Measurements from ENCODE around the gene FLYWCH1. TPM values are rescaled to one million over a fixed set of nuclear protein-coding genes. Genes with fewer than 3 reads are reported as not detected.

The FLYWCH1 gene
- total and polyA plus RNA-seq, 7 experiments from 2014 or later = 12.4 to 149 (median 72.3) TPM

- Histone ChIP-seq H3K36me3 (ENCODE audit: control insufficient read depth in 2 of 3, insufficient read depth in 3 of 3, low read length in 3 of 3) (no peaks in the 10 kb centered on the region), H3K27me3 (ENCODE audit: control insufficient read depth in 2 of 2, insufficient read depth in 2 of 2, low read length in 2 of 2) (no peaks in the 10 kb centered on the region), H3K9me3 (ENCODE audit: control insufficient read depth in 2 of 3, low read length in 3 of 3) (no peaks in the 10 kb centered on the region), H3K4me3 (ENCODE audit: low read length) (no peak overlapping the region), H3K27ac (ENCODE audit: low read depth, low read length) (no peak overlapping the region), H3K4me1 (ENCODE audit: control insufficient read depth in 2 of 2, insufficient read depth in 2 of 2, low read length in 2 of 2) (peaks cover 5 to 6% of the 10 kb centered on the region in 2 donors)
- intact Hi-C loops (cut with micrococcal nuclease) = no loop called here
- Mint-ChIP-seq H3K36me3 (peaks cover 0 to 2% (median 0%) of the 10 kb centered on the region in 5 donors), H3K27ac (no peak overlapping the region), H3K4me3 (no peak overlapping the region), H3K4me1 (peaks cover 9 to 20% (median 12%) of the 10 kb centered on the region in 7 donors), H3K27me3 (peaks cover 0 to 9% (median 0%) of the 10 kb centered on the region in 5 donors), H3K9me3 (peaks cover 0 to 3% (median 0%) of the 10 kb centered on the region in 11 donors)
- ChIA-PET POLR2A (no interaction called here), CTCF (interaction anchor here (1.3 kb wide), 1 partner anchor 18 kb away, joined by 3 read pairs; no protein-coding TSS in a partner anchor)
- DNase-seq (no peak), ATAC-seq (no peak)
These were observed 73.7 kb downstream of the FLYWCH1 start for GRCh38 chr16:2985462-2985861.

GRCh38 chr16:2985893-2986355, 74.2 kb downstream of the FLYWCH1 start:
- intact Hi-C loops (cut with micrococcal nuclease) = no loop called here
- CTCF ChIA-PET = interaction anchor here (1.3 kb wide), 1 partner anchor 18 kb away, joined by 3 read pairs; no protein-coding TSS in a partner anchor
- POLR2A ChIA-PET = interaction anchor here (0.5 kb wide), 1 partner anchor 643 kb away, joined by 5 read pairs; no protein-coding TSS in a partner anchor

GRCh38 chr16:2986623-2987188, 75.0 kb downstream of the FLYWCH1 start:
- peaks cover 0 to 3% (median 0%) of the 10 kb centered on the region in 11 donors for H3K9me3 Mint-ChIP-seq
- no peaks in the 10 kb centered on the region for H3K27me3 ChIP-seq (ENCODE audit: control insufficient read depth in 2 of 2, insufficient read depth in 2 of 2, low read length in 2 of 2)
- ChIA-PET POLR2A (interaction anchor here (0.5 kb wide), 1 partner anchor 642 kb away, joined by 5 read pairs; no protein-coding TSS in a partner anchor), CTCF (interaction anchor here (0.5 kb wide), 1 partner anchor 142 kb away, joined by 3 read pairs; no protein-coding TSS in a partner anchor)
- no peaks in the 10 kb centered on the region for H3K4me1 ChIP-seq (ENCODE audit: control insufficient read depth in 2 of 2, insufficient read depth in 2 of 2, low read length in 2 of 2)
- H3K27ac ChIP-seq (ENCODE audit: low read depth, low read length) = no peak overlapping the region
- no peak overlapping the region for H3K4me3 Mint-ChIP-seq
- no peak for ATAC-seq
- H3K36me3 Mint-ChIP-seq = peaks cover 0 to under 1% (median 0%) of the 10 kb centered on the region in 5 donors
- no peaks in the 10 kb centered on the region for H3K9me3 ChIP-seq (ENCODE audit: control insufficient read depth in 2 of 3, low read length in 3 of 3)
- no peaks in the 10 kb centered on the region for H3K36me3 ChIP-seq (ENCODE audit: control insufficient read depth in 2 of 3, insufficient read depth in 3 of 3, low read length in 3 of 3)
- H3K27me3 Mint-ChIP-seq = peaks cover 0 to 9% (median 0%) of the 10 kb centered on the region in 5 donors
- no peak for DNase-seq
- H3K27ac Mint-ChIP-seq = peak overlapping the region in 1 of 9 donors; percentile 76
- no peak overlapping the region for H3K4me3 ChIP-seq (ENCODE audit: low read length)
- peaks cover 7 to 12% (median 7%) of the 10 kb centered on the region in 7 donors for H3K4me1 Mint-ChIP-seq
- intact Hi-C loops (cut with micrococcal nuclease) = no loop called here

More at GRCh38 chr16:2985893-2986355, 74.2 kb downstream of the FLYWCH1 start:
- H3K9me3 Mint-ChIP-seq = peaks cover 0 to 3% (median 0%) of the 10 kb centered on the region in 11 donors
- H3K4me1 Mint-ChIP-seq = peaks cover 9 to 16% (median 12%) of the 10 kb centered on the region in 7 donors
- H3K4me3 Mint-ChIP-seq = no peak overlapping the region
- Histone ChIP-seq H3K27me3 (ENCODE audit: control insufficient read depth in 2 of 2, insufficient read depth in 2 of 2, low read length in 2 of 2) (no peaks in the 10 kb centered on the region), H3K4me1 (ENCODE audit: control insufficient read depth in 2 of 2, insufficient read depth in 2 of 2, low read length in 2 of 2) (peaks cover 2% of the 10 kb centered on the region in 2 donors), H3K36me3 (ENCODE audit: control insufficient read depth in 2 of 3, insufficient read depth in 3 of 3, low read length in 3 of 3) (no peaks in the 10 kb centered on the region), H3K9me3 (ENCODE audit: control insufficient read depth in 2 of 3, low read length in 3 of 3) (no peaks in the 10 kb centered on the region), H3K27ac (ENCODE audit: low read depth, low read length) (no peak overlapping the region), H3K4me3 (ENCODE audit: low read length) (no peak overlapping the region)
- DNase-seq (no peak), ATAC-seq (no peak)
- H3K36me3 Mint-ChIP-seq = peaks cover 0 to 2% (median 0%) of the 10 kb centered on the region in 5 donors
- peaks cover 0 to 9% (median 0%) of the 10 kb centered on the region in 5 donors for H3K27me3 Mint-ChIP-seq
- H3K27ac Mint-ChIP-seq = no peak overlapping the region

- Mint-ChIP-seq H3K9me3 (peaks cover 0 to 3% (median 0%) of the 10 kb centered on the region in 11 donors), H3K27ac (no peak overlapping the region), H3K36me3 (no peaks in the 10 kb centered on the region), H3K4me1 (peaks cover 2 to 11% (median 3%) of the 10 kb centered on the region in 7 donors), H3K4me3 (no peak overlapping the region), H3K27me3 (peaks cover 0 to 9% (median 0%) of the 10 kb centered on the region in 5 donors)
- no peaks in the 10 kb centered on the region for H3K27me3 ChIP-seq (ENCODE audit: control insufficient read depth in 2 of 2, insufficient read depth in 2 of 2, low read length in 2 of 2)
- no peak overlapping the region for H3K27ac ChIP-seq (ENCODE audit: low read depth, low read length)
- H3K9me3 ChIP-seq (ENCODE audit: control insufficient read depth in 2 of 3, low read length in 3 of 3) = no peaks in the 10 kb centered on the region
- H3K4me1 ChIP-seq (ENCODE audit: control insufficient read depth in 2 of 2, insufficient read depth in 2 of 2, low read length in 2 of 2) = no peaks in the 10 kb centered on the region
- ChIA-PET POLR2A (no interaction called here), CTCF (interaction anchor here (0.5 kb wide), 1 partner anchor 142 kb away, joined by 3 read pairs; no protein-coding TSS in a partner anchor)
- intact Hi-C loops (cut with micrococcal nuclease) = no loop called here
- H3K4me3 ChIP-seq (ENCODE audit: low read length) = no peak overlapping the region
- ATAC-seq (no peak), DNase-seq (no peak)
- no peaks in the 10 kb centered on the region for H3K36me3 ChIP-seq (ENCODE audit: control insufficient read depth in 2 of 3, insufficient read depth in 3 of 3, low read length in 3 of 3)
These were observed 75.6 kb downstream of the FLYWCH1 start for GRCh38 chr16:2987286-2987685.

GRCh38 chr16:2987833-2988232, 76.1 kb downstream of the FLYWCH1 start:
- no peaks in the 10 kb centered on the region for H3K36me3 ChIP-seq (ENCODE audit: control insufficient read depth in 2 of 3, insufficient read depth in 3 of 3, low read length in 3 of 3)
- Mint-ChIP-seq H3K4me3 (no peak overlapping the region), H3K36me3 (no peaks in the 10 kb centered on the region), H3K27ac (no peak overlapping the region), H3K4me1 (peaks cover 0 to 11% (median 0%) of the 10 kb centered on the region in 7 donors), H3K9me3 (peaks cover 0 to 2% (median 0%) of the 10 kb centered on the region in 11 donors), H3K27me3 (peaks cover 0 to 9% (median 0%) of the 10 kb centered on the region in 5 donors)
- intact Hi-C loops (cut with micrococcal nuclease) = no loop called here
- no peaks in the 10 kb centered on the region for H3K9me3 ChIP-seq (ENCODE audit: control insufficient read depth in 2 of 3, low read length in 3 of 3)
- no peaks in the 10 kb centered on the region for H3K4me1 ChIP-seq (ENCODE audit: control insufficient read depth in 2 of 2, insufficient read depth in 2 of 2, low read length in 2 of 2)
- ChIA-PET CTCF (no interaction called here), POLR2A (no interaction called here)
- DNase-seq (no peak), ATAC-seq (no peak)
- no peak overlapping the region for H3K27ac ChIP-seq (ENCODE audit: low read depth, low read length)
- no peaks in the 10 kb centered on the region for H3K27me3 ChIP-seq (ENCODE audit: control insufficient read depth in 2 of 2, insufficient read depth in 2 of 2, low read length in 2 of 2)
- H3K4me3 ChIP-seq (ENCODE audit: low read length) = no peak overlapping the region

- Histone ChIP-seq H3K27ac (ENCODE audit: low read depth, low read length) (no peak overlapping the region), H3K27me3 (ENCODE audit: control insufficient read depth in 2 of 2, insufficient read depth in 2 of 2, low read length in 2 of 2) (no peaks in the 10 kb centered on the region), H3K36me3 (ENCODE audit: control insufficient read depth in 2 of 3, insufficient read depth in 3 of 3, low read length in 3 of 3) (no peaks in the 10 kb centered on the region), H3K4me1 (ENCODE audit: control insufficient read depth in 2 of 2, insufficient read depth in 2 of 2, low read length in 2 of 2) (no peaks in the 10 kb centered on the region), H3K4me3 (ENCODE audit: low read length) (no peak overlapping the region), H3K9me3 (ENCODE audit: control insufficient read depth in 2 of 3, low read length in 3 of 3) (no peaks in the 10 kb centered on the region)
- no peak for DNase-seq
- Mint-ChIP-seq H3K27me3 (peaks cover 0 to 9% (median 0%) of the 10 kb centered on the region in 5 donors), H3K9me3 (peaks cover 0 to 2% (median 0%) of the 10 kb centered on the region in 11 donors), H3K27ac (no peak overlapping the region), H3K4me3 (no peak overlapping the region), H3K4me1 (peaks cover 0 to 6% (median 0%) of the 10 kb centered on the region in 7 donors), H3K36me3 (no peaks in the 10 kb centered on the region)
- ChIA-PET POLR2A (interaction anchor here (0.7 to 1.5 kb wide), 2 partner anchors 8 to 10 kb away, joined by 3 to 4 read pairs; no protein-coding TSS in a partner anchor), CTCF (no interaction called here)
- intact Hi-C loops (cut with micrococcal nuclease) = no loop called here
- no peak for ATAC-seq
These were observed 76.9 kb downstream of the FLYWCH1 start for GRCh38 chr16:2988590-2989099.

All from naive thymus-derived CD4-positive, alpha-beta T cell (primary cell).